ENCODE measurements around the gene SERHL2. TPM values are rescaled to one million over a fixed set of nuclear protein-coding genes. Genes with fewer than 3 reads are reported as not detected.
A peak's percentile ranks its signal among the peaks of the same experiment; 100 is the strongest.
"Not testable (repeated sequence)": the region's sequence is repeated elsewhere in the genome, so short reads cannot be mapped to it uniquely, and the experiment has no call there.

Gene SERHL2
- total and polyA plus RNA-seq, 12 donors = 1.4 to 6.1 (median 3.5) TPM

GRCh38 chr22:42577623-42578240 lies 24.0 kb downstream of the SERHL2 start:
- H3K9me3 ChIP-seq = no peaks in the 10 kb centered on the region
- peaks cover 0 to 62% (median 6%) of the 10 kb centered on the region in 9 donors for H3K36me3 ChIP-seq
- H3K27me3 ChIP-seq = no peaks in the 10 kb centered on the region
- WGBS, 2 donors = 81 to 88% methylated on average over 15 of the region's 15 CpGs
- intact Hi-C loops (cut with DNase I) = no loop called here
- TF ChIP-seq CTCF (IDR thresholded peaks at IDR 0.05) = no peak
- H3K4me1 ChIP-seq = peaks cover 0 to 15% (median 10%) of the 10 kb centered on the region in 9 donors
- no peak overlapping the region for H3K27ac ChIP-seq
- DNase-seq = no peak
- no peak for ATAC-seq
- no peak overlapping the region for H3K4me3 ChIP-seq

DNA sequence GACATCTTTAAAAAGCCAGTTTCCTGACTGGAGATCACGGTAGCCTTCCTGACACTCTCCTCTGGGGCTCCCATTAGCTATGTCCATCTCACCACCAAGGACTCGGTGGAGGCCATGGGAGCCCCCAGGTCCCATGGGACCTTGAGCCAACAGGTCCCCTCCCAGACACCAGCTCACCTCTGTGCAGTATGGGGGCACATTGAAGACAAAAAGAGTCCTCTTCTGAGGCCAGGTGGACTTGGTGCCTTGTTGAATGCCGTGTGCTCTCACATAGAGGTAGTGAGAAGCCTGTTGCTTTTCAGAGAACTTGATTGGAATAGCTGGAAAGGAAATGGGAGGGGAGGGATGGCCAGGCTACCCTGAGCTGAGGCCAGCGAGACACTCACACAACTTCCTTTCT lies 26.3 kb downstream of the SERHL2 start:
- 71 to 75% methylated on average over 3 of the region's 4 CpGs for WGBS, 2 donors

DNA sequence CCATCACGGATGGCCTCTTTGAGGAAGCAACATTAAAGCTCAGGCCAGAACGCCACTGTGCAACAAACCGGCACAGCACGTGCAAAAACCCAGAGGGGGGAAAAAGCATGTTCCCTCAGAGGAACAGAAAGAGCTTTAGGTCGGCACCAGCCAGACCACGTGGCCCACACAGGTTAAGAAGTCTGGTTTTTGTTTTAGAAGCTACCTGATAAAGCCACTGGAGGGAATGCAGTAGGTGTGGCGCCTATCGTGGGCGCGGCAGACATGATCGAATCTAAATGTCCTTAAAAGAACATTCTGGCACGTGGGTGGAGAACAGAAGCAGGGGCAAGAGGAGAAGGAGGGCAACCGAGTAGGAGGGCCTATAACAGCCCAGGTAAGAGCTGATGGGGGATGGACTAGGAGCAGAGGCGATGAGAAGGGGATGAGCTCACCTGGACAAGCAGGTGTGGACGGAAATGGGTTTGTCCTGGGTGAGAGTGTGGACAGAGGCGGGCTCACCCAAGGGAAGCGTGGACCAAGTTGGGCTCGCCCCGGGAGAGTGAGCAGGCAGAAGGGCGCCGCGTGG lies 27.5 kb downstream of the SERHL2 start:
- Histone ChIP-seq H3K27ac (peak overlapping the region in 8 of 10 donors; percentile 25 to 81 (median 70)), H3K36me3 (peaks cover 0 to 72% (median 39%) of the 10 kb centered on the region in 9 donors), H3K4me1 (peaks cover 3 to 27% (median 15%) of the 10 kb centered on the region in 9 donors), H3K4me3 (peak overlapping the region; percentile 66 to 99 (median 86))
- H3K9me3 ChIP-seq; H3K27me3 ChIP-seq; intact Hi-C loops (cut with DNase I); DNase-seq: not testable (repeated sequence)
- 1 to 2% methylated on average over 8 to 13 of the region's 22 CpGs for WGBS, 2 donors
- peak in 4 of 8 donors; percentile 3 to 38 (median 24) for ATAC-seq

More for the DNA sequence above, 26.3 kb downstream of the SERHL2 start:
- H3K4me3 ChIP-seq; ATAC-seq; H3K27me3 ChIP-seq; H3K9me3 ChIP-seq; DNase-seq; intact Hi-C loops (cut with DNase I); H3K27ac ChIP-seq: not testable (repeated sequence)
- Histone ChIP-seq H3K36me3 (peaks cover 0 to 69% (median 26%) of the 10 kb centered on the region in 9 donors), H3K4me1 (peaks cover 3 to 24% (median 12%) of the 10 kb centered on the region in 9 donors)

- peak overlapping the region in 8 of 10 donors; percentile 25 to 81 (median 70) for H3K27ac ChIP-seq
- peaks cover 0 to 75% (median 46%) of the 10 kb centered on the region in 9 donors for H3K36me3 ChIP-seq
- H3K4me1 ChIP-seq = peaks cover 3 to 27% (median 15%) of the 10 kb centered on the region in 9 donors
- no peaks in the 10 kb centered on the region for H3K9me3 ChIP-seq
- ATAC-seq (peak; percentile 87 to 95 (median 92)), DNase-seq (peak; percentile 82 to 84)
- no peak for TF ChIP-seq CTCF (IDR thresholded peaks at IDR 0.05)
- intact Hi-C loops (cut with DNase I) = no loop called here
- peak overlapping the region; percentile 66 to 99 (median 86) for H3K4me3 ChIP-seq
- H3K27me3 ChIP-seq = no peaks in the 10 kb centered on the region
- WGBS, 2 donors = 5 to 6% methylated on average over 52 to 64 of the region's 64 CpGs
These were observed 28.3 kb downstream of the SERHL2 start for GRCh38 chr22:42581762-42582716.

DNA sequence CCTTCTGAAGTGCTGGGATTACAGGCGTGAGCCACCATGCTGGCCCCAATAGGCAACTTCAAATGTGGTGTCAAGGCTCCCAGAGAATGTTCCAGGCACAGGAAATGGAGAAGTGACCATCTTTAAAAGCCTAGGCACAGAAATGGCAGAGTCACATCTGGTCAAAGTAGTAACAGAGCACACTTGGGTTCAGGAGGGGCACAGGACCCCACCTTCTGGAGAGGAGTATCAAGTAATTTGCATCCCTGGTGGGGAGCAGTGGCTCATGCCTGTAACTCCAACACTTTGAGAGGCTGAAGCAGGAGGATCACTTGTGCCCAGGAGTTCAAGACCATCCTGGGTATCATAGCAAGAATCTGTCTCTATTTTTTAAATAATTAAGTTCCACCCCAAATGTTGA lies 29.2 kb downstream of the SERHL2 start:
- 86 to 89% methylated on average over 1 of the region's 1 CpG for WGBS, 2 donors
- ATAC-seq = no peak

More for the DNA sequence above, 29.2 kb downstream of the SERHL2 start:
- H3K4me1 ChIP-seq = peaks cover 3 to 31% (median 15%) of the 10 kb centered on the region in 9 donors
- H3K27ac ChIP-seq = no peak overlapping the region
- peaks cover 0 to 75% (median 53%) of the 10 kb centered on the region in 9 donors for H3K36me3 ChIP-seq
- no peak for DNase-seq
- intact Hi-C loops (cut with DNase I) = no loop called here
- no peak for TF ChIP-seq CTCF (IDR thresholded peaks at IDR 0.05)
- no peak overlapping the region for H3K4me3 ChIP-seq
- no peaks in the 10 kb centered on the region for H3K27me3 ChIP-seq
- H3K9me3 ChIP-seq = no peaks in the 10 kb centered on the region
